ENCODE measurements around the gene DIPK2A.

The DIPK2A gene

GRCh38 chr3:143961342-143961741, 10.3 kb upstream of the DIPK2A start:
- no peak for TF ChIP-seq ZNF274 (IDR thresholded peaks at IDR 0.05; ENCODE audit: low read depth, low read length)
- no peak overlapping the region for H3K4me3 ChIP-seq (ENCODE audit: low read length)

- H3K4me3 ChIP-seq (ENCODE audit: low read length): no peak overlapping the region
- no peak for TF ChIP-seq ZNF274 (IDR thresholded peaks at IDR 0.05; ENCODE audit: low read depth, low read length)
These were observed 7.7 kb upstream of the DIPK2A start for GRCh38 chr3:143963946-143964345.

GRCh38 chr3:143970773-143971358, 757 bp upstream of the DIPK2A start:
- TF ChIP-seq ZNF274 (IDR thresholded peaks at IDR 0.05; ENCODE audit: low read depth, low read length): no peak
- H3K4me3 ChIP-seq (ENCODE audit: low read length): peak overlapping the region; percentile 85

GRCh38 chr3:143972155-143972504, 507 bp downstream of the DIPK2A start:
- TF ChIP-seq ZNF274 (IDR thresholded peaks at IDR 0.05; ENCODE audit: low read depth, low read length): no peak
- H3K4me3 ChIP-seq (ENCODE audit: low read length): peak overlapping the region; percentile 85; the same call in 1 of the 2 replicates

GRCh38 chr3:143972505-143973258, 1.1 kb downstream of the DIPK2A start:
- H3K4me3 ChIP-seq (ENCODE audit: low read length): peak overlapping the region; percentile 85; the same call in 1 of the 2 replicates

GRCh38 chr3:143973259-143974021, 1.8 kb downstream of the DIPK2A start:
- TF ChIP-seq ZNF274 (IDR thresholded peaks at IDR 0.05; ENCODE audit: low read depth, low read length): no peak
- peak overlapping the region; percentile 85 for H3K4me3 ChIP-seq (ENCODE audit: low read length)

More at GRCh38 chr3:143972505-143973258, 1.1 kb downstream of the DIPK2A start:
- TF ChIP-seq ZNF274 (IDR thresholded peaks at IDR 0.05; ENCODE audit: low read depth, low read length): no peak

GRCh38 chr3:143974271-143975238, 2.9 kb downstream of the DIPK2A start:
- peak overlapping the region; percentile 85; the same call in 1 of the 2 replicates for H3K4me3 ChIP-seq (ENCODE audit: low read length)

GRCh38 chr3:143975554-143976152, 4.0 kb downstream of the DIPK2A start:
- H3K4me3 ChIP-seq (ENCODE audit: low read length): no peak overlapping the region
- no peak for TF ChIP-seq ZNF274 (IDR thresholded peaks at IDR 0.05; ENCODE audit: low read depth, low read length)

More at GRCh38 chr3:143974271-143975238, 2.9 kb downstream of the DIPK2A start:
- no peak for TF ChIP-seq ZNF274 (IDR thresholded peaks at IDR 0.05; ENCODE audit: low read depth, low read length)

GRCh38 chr3:143977341-143978262, 6.0 kb downstream of the DIPK2A start:
- no peak for TF ChIP-seq ZNF274 (IDR thresholded peaks at IDR 0.05; ENCODE audit: low read depth, low read length)
- H3K4me3 ChIP-seq (ENCODE audit: low read length): peak overlapping the region; percentile 15; the same call in 1 of the 2 replicates

- no peak for TF ChIP-seq ZNF274 (IDR thresholded peaks at IDR 0.05; ENCODE audit: low read depth, low read length)
- no peak overlapping the region for H3K4me3 ChIP-seq (ENCODE audit: low read length)
These were observed 6.6 kb downstream of the DIPK2A start for GRCh38 chr3:143978263-143978631.

GRCh38 chr3:143979041-143979440, 7.4 kb downstream of the DIPK2A start:
- H3K4me3 ChIP-seq (ENCODE audit: low read length): no peak overlapping the region
- TF ChIP-seq ZNF274 (IDR thresholded peaks at IDR 0.05; ENCODE audit: low read depth, low read length): no peak

GRCh38 chr3:143979813-143980212, 8.2 kb downstream of the DIPK2A start:
- no peak overlapping the region for H3K4me3 ChIP-seq (ENCODE audit: low read length)
- TF ChIP-seq ZNF274 (IDR thresholded peaks at IDR 0.05; ENCODE audit: low read depth, low read length): no peak
